CD4-positive, alpha-beta T cell (primary cell): Measurements from ENCODE around the gene KAT2B. TPM values are rescaled to one million over a fixed set of nuclear protein-coding genes. Genes with fewer than 3 reads are reported as not detected.

ENCODE experiments used
- ATAC-seq: fragments of 200-7000 bp; cut with Tn5 transposase; one replicate; pipeline ENCODE4 v1.10.0; 2022; ENCODE audit warnings: mild to moderate bottlenecking; ENCODE audit not compliant: poor library complexity
- CTCF ChIA-PET: fragments of 350-600 bp; sonication (Branson Sonifier 250); formaldehyde crosslinking; loops from one replicate; lab custom pipeline; 2021; ENCODE audit warnings: antibody characterized with exemption, inconsistent platforms; lab: Charles Lee
- POLR2A ChIA-PET: fragments of 350-600 bp; sonication (Branson Sonifier 250); formaldehyde crosslinking; loops from one replicate; lab custom pipeline; 2021; ENCODE audit warnings: antibody characterized with exemption, inconsistent platforms; lab: Charles Lee
- DNase-seq, 14 experiments: peaks; one replicate each; pipeline ENCODE4 v3.0.0-alpha.2; 2013 to 2020; ENCODE audit warnings: mixed read lengths in 2 of 14
- H3K27ac ChIP-seq, 2 donors: one replicate each; pipeline versions ENCODE4 v1.5.1 to v1.7.0; 2013; ENCODE audit warnings: low read length in 2 of 2, low read depth in 1 of 2, mild to moderate bottlenecking in 1 of 2
- H3K27me3 ChIP-seq, 2 experiments: 1 replicate in 1 of 2; 2 replicates in 1 of 2; pipeline versions ENCODE4 v1.6.1 to v1.7.0; 2013; ENCODE audit warnings: low read length in 2 of 2, control low read depth in 1 of 2, mild to moderate bottlenecking in 1 of 2, moderate library complexity in 1 of 2; ENCODE audit not compliant: insufficient read depth in 2 of 2, control insufficient read depth in 1 of 2
- H3K36me3 ChIP-seq: one replicate; pipeline ENCODE4 v1.6.1; 2013; ENCODE audit warnings: low read length, control low read depth; ENCODE audit not compliant: insufficient read depth
- H3K4me1 ChIP-seq: one replicate; pipeline ENCODE4 v1.6.1; 2013; ENCODE audit warnings: low read length, control low read depth; ENCODE audit not compliant: insufficient read depth
- H3K4me3 ChIP-seq: one replicate; pipeline ENCODE4 v1.5.1; 2013; ENCODE audit warnings: mild to moderate bottlenecking, low read length, moderate library complexity
- H3K9me3 ChIP-seq, 2 experiments: 1 replicate in 1 of 2; 2 replicates in 1 of 2; pipeline versions ENCODE4 v1.6.1 to v1.7.0; 2013; ENCODE audit warnings: low read length in 2 of 2, mild to moderate bottlenecking in 2 of 2, control low read depth in 1 of 2, moderate library complexity in 1 of 2; ENCODE audit not compliant: control insufficient read depth in 1 of 2, insufficient read depth in 1 of 2
- H3K27ac Mint-ChIP-seq: one replicate; pipeline ENCODE4 v1.8.0; 2020; ENCODE audit warnings: mixed read lengths
- H3K27me3 Mint-ChIP-seq: one replicate; pipeline ENCODE4 v1.8.0; 2021; ENCODE audit warnings: mixed read lengths
- H3K36me3 Mint-ChIP-seq: one replicate; pipeline ENCODE4 v1.8.0; 2021; ENCODE audit warnings: low read depth, mixed read lengths
- H3K4me1 Mint-ChIP-seq: one replicate; pipeline ENCODE4 v1.8.0; 2021; ENCODE audit warnings: low read depth, mixed read lengths
- H3K4me3 Mint-ChIP-seq: one replicate; pipeline ENCODE4 v1.8.0; 2020; ENCODE audit warnings: mild to moderate bottlenecking, mixed read lengths
- H3K9me3 Mint-ChIP-seq: one replicate; pipeline ENCODE4 v1.8.0; 2020; ENCODE audit warnings: mixed read lengths
- CTCF ChIP-seq: fragments of 200-600 bp; IDR thresholded peaks from one replicate; pipeline ENCODE4 v1.8.0; 2022; ENCODE audit warnings: antibody characterized with exemption, mild to moderate bottlenecking
- intact Hi-C, 2 experiments: fragments of 100-400 bp; cut with DNase I in 1 of 2; cut with micrococcal nuclease in 1 of 2; formaldehyde crosslinking; loops; one replicate each; pipeline versions ENCODE4 v1.15.1 to v1.9.0; 2023 to 2025; cut with DNase I, micrococcal nuclease
- total RNA-seq, 174 experiments: library from RNA in 2 of 174; stranded (reverse) in 2 of 174; gene quantifications; one replicate each; pipeline ENCODE4 v1.2.3 and lab custom pipeline; 2021 to 2026

The KAT2B gene
- total RNA-seq, 2 experiments from 2014 or later: 50.9 to 54.4 TPM

DNA sequence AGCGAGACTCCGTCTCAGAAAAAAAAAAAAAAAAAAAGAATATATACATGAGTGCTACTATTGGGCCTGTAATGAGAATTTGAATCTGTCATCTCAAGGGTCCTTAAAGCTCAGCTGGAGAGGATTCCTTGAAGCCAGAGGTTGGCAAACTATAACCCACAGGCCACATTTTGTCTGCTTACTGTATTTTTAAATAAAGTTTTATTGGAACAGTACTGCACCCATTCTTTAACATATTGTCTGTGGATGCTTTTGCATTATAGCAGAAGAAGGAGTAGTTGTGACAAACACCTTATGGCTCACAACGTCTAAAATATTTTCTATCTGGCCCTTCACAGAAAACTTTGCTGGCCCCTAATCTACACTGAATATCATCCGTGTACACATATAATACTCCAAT lies 85.0 kb downstream of the KAT2B start:
- no peak for ATAC-seq
- TF ChIP-seq CTCF: no peak
- Mint-ChIP-seq H3K36me3 (peaks cover 90% of the 10 kb centered on the region), H3K4me1 (no peaks in the 10 kb centered on the region), H3K4me3 (no peak overlapping the region), H3K27ac (no peak overlapping the region), H3K9me3 (no peaks in the 10 kb centered on the region), H3K27me3 (no peaks in the 10 kb centered on the region)
- H3K9me3 ChIP-seq: no peaks in the 10 kb centered on the region
- H3K27me3 ChIP-seq: no peaks in the 10 kb centered on the region
- H3K4me3 ChIP-seq: no peak overlapping the region
- no peak overlapping the region for H3K27ac ChIP-seq
- CTCF ChIA-PET: interaction anchor here (0.6 kb wide), 1 partner anchor 1563 kb away, joined by 4 read pairs; no protein-coding TSS in a partner anchor
- no peak for DNase-seq
- peaks cover 87% of the 10 kb centered on the region for H3K36me3 ChIP-seq
- POLR2A ChIA-PET: no interaction called here
- intact Hi-C loops: no loop called here
- H3K4me1 ChIP-seq: no peaks in the 10 kb centered on the region

DNA sequence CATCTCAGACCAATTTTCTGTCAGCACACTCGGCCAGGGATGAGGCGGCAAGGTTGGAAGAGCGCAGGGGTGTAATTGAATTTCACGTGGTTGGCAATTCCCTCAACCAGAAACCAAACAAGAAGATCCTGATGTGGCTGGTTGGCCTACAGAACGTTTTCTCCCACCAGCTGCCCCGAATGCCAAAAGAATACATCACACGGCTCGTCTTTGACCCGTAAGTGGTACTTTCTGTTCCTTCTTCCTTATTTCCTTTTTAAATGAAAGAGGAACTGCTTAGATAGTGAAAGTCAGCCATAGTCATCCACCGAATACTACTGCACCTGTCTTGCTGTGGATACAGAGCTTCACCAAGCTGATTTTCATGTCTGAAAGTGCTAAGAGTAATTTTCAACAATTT lies 85.7 kb downstream of the KAT2B start:
- Mint-ChIP-seq H3K4me3 (no peak overlapping the region), H3K27me3 (no peaks in the 10 kb centered on the region), H3K36me3 (peaks cover 89% of the 10 kb centered on the region), H3K9me3 (no peaks in the 10 kb centered on the region), H3K27ac (no peak overlapping the region), H3K4me1 (no peaks in the 10 kb centered on the region)
- intact Hi-C loops: no loop called here
- peaks cover 86% of the 10 kb centered on the region for H3K36me3 ChIP-seq
- ChIA-PET POLR2A (no interaction called here), CTCF (no interaction called here)
- ATAC-seq: no peak
- no peak overlapping the region for H3K27ac ChIP-seq
- no peaks in the 10 kb centered on the region for H3K4me1 ChIP-seq
- H3K27me3 ChIP-seq: no peaks in the 10 kb centered on the region
- no peak overlapping the region for H3K4me3 ChIP-seq
- peak in 2 of 14 experiments; percentile 38 for DNase-seq
- H3K9me3 ChIP-seq: no peaks in the 10 kb centered on the region
- no peak for TF ChIP-seq CTCF

DNA sequence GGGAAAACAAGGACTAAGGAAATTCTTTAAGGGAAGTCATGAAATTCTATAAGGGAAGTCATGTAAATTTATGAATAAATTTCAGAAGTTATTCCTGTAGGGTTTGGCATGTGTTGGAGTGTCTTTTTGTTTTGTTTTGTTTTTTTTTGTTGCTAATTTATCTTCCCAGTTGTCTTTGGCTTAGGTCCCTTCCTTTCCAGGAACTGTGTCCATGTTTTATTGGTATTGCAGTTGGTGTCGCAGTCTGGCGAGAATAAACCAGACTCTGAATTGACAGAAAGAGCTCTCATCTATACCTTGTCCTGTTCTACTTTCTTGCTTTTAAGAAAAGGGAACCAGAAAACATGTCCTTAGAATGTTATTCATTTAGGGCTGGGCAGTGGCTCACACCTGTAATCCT lies 88.1 kb downstream of the KAT2B start:
- no peaks in the 10 kb centered on the region for H3K9me3 Mint-ChIP-seq
- peaks cover 82% of the 10 kb centered on the region for H3K36me3 Mint-ChIP-seq
- no peak overlapping the region for H3K27ac Mint-ChIP-seq
- Histone ChIP-seq H3K4me3 (no peak overlapping the region), H3K4me1 (no peaks in the 10 kb centered on the region), H3K36me3 (peaks cover 61% of the 10 kb centered on the region), H3K9me3 (no peaks in the 10 kb centered on the region), H3K27ac (no peak overlapping the region), H3K27me3 (no peaks in the 10 kb centered on the region)
- ChIA-PET CTCF (no interaction called here), POLR2A (no interaction called here)
- no peaks in the 10 kb centered on the region for H3K4me1 Mint-ChIP-seq
- ATAC-seq (no peak), DNase-seq (no peak)
- intact Hi-C loops: no loop called here
- H3K27me3 Mint-ChIP-seq: no peaks in the 10 kb centered on the region
- no peak overlapping the region for H3K4me3 Mint-ChIP-seq
- TF ChIP-seq CTCF: no peak
